Stromal cell of bone marrow (primary cell): ENCODE data around the gene ATPAF1.

Source experiments
- DNase-seq: peaks from one replicate; pipeline ENCODE4 v3.0.0-alpha.2; 2012; ENCODE audit warnings: low read depth

ATPAF1 gene

GRCh38 chr1:46650491-46650890, 17.7 kb downstream of the ATPAF1 start:
- DNase-seq, result no peak

GRCh38 chr1:46649764-46650163, 18.4 kb downstream of the ATPAF1 start:
- no peak for DNase-seq

GRCh38 chr1:46647611-46648010, 20.6 kb downstream of the ATPAF1 start:
- no peak for DNase-seq

- DNase-seq, result no peak
Observed at GRCh38 chr1:46646844-46647243, 21.3 kb downstream of the ATPAF1 start.

GRCh38 chr1:46646331-46646730, 21.8 kb downstream of the ATPAF1 start:
- DNase-seq, result no peak

GRCh38 chr1:46645815-46646214, 22.3 kb downstream of the ATPAF1 start:
- DNase-seq, result no peak

- peak; percentile 63 for DNase-seq
Observed at GRCh38 chr1:46643368-46643775, 24.8 kb downstream of the ATPAF1 start.

GRCh38 chr1:46642115-46642680, 26.0 kb downstream of the ATPAF1 start:
- no peak for DNase-seq

- no peak for DNase-seq
Observed at GRCh38 chr1:46639547-46639946, 28.6 kb downstream of the ATPAF1 start.

GRCh38 chr1:46638921-46639320, 29.2 kb downstream of the ATPAF1 start:
- no peak for DNase-seq

GRCh38 chr1:46637444-46638083, 30.6 kb downstream of the ATPAF1 start:
- no peak for DNase-seq

- no peak for DNase-seq
Observed at GRCh38 chr1:46635205-46635604, 33.0 kb downstream of the ATPAF1 start.

- no peak for DNase-seq
Observed at GRCh38 chr1:46630719-46631118, 37.4 kb downstream of the ATPAF1 start.

GRCh38 chr1:46623743-46624644, 44.2 kb downstream of the ATPAF1 start:
- DNase-seq, result no peak

- DNase-seq, result peak; percentile 21
Observed at GRCh38 chr1:46622344-46622743, 45.8 kb downstream of the ATPAF1 start.

- peak; percentile 9 for DNase-seq
Observed at GRCh38 chr1:46621930-46622329, 46.2 kb downstream of the ATPAF1 start.

GRCh38 chr1:46619656-46620258, 48.4 kb downstream of the ATPAF1 start:
- DNase-seq, result no peak

GRCh38 chr1:46618754-46619415, 49.3 kb downstream of the ATPAF1 start:
- DNase-seq, result no peak

- DNase-seq, result no peak
Observed at GRCh38 chr1:46617833-46618232, 50.3 kb downstream of the ATPAF1 start.

- no peak for DNase-seq
Observed at GRCh38 chr1:46617108-46617800, 50.9 kb downstream of the ATPAF1 start.
